ENCODE measurements around the gene KRT72.

- TF ChIP-seq CTCF (conservative IDR thresholded peaks at IDR 0.05; ENCODE audit: low read depth, low read length) (no peak), EZH2phosphoT487 (IDR thresholded peaks at IDR 0.05; ENCODE audit: borderline replicate concordance, low read length) (no peak), EZH2 (IDR thresholded peaks at IDR 0.05; ENCODE audit: low read length, unreplicated experiment) (no peak)
Observed at GRCh38 chr12:52608826-52609630, 7.8 kb upstream of the KRT72 start.
